ENCODE results near the gene CDC42EP5.

Gene CDC42EP5

GRCh38 chr19:54418030-54418929 lies 54.8 kb downstream of the CDC42EP5 start:
- Histone ChIP-seq H3K27ac (peak overlapping the region in 9 of 11 experiments; percentile 59 to 79 (median 68); a peak in 18 of 22 replicates), H4K20me1 (no peaks in the 10 kb centered on the region), H3K9me3 (replicated peaks in 1 of 11) (no peaks in the 10 kb centered on the region), H3K4me1 (peaks cover 32 to 74% (median 62%) of the 10 kb centered on the region in 10 experiments), H3K4me2 (peak overlapping the region; percentile 61 to 100 (median 99)), H3K27me3 (peaks cover 11 to 27% (median 21%) of the 10 kb centered on the region in 11 experiments), H3K9ac (peak overlapping the region in 10 of 11 experiments; percentile 1 to 70 (median 56); a peak in 19 of 22 replicates), H3K36me3 (no peaks in the 10 kb centered on the region), H3K4me3 (peak overlapping the region in 6 of 10 experiments; percentile 4 to 42 (median 27); a peak in 6 of 20 replicates)
- TF ChIP-seq Cebpa-rat (IDR thresholded peaks at IDR 0.05): peak in 4 of 11 experiments; percentile 20 to 72 (median 33); a peak in 4 of 22 replicates

GRCh38 chr19:54416695-54417491 lies 56.2 kb downstream of the CDC42EP5 start:
- peak overlapping the region in 4 of 11 experiments; percentile 74 to 82 (median 78); a peak in 6 of 22 replicates for H3K9ac ChIP-seq
- H3K4me2 ChIP-seq: peak overlapping the region; percentile 61 to 100 (median 99)
- H3K4me1 ChIP-seq: peaks cover 32 to 69% (median 61%) of the 10 kb centered on the region in 10 experiments
- H3K27ac ChIP-seq: no peak overlapping the region; a peak in 1 of 22 replicates
- no peaks in the 10 kb centered on the region for H3K36me3 ChIP-seq
- H3K9me3 ChIP-seq (replicated peaks in 1 of 11): no peaks in the 10 kb centered on the region
- no peaks in the 10 kb centered on the region for H4K20me1 ChIP-seq
- peaks cover 11 to 27% (median 21%) of the 10 kb centered on the region in 11 experiments for H3K27me3 ChIP-seq
- TF ChIP-seq Cebpa-rat (IDR thresholded peaks at IDR 0.05): no peak
- H3K4me3 ChIP-seq: peak overlapping the region in 1 of 10 experiments; percentile 70; a peak in 1 of 20 replicates

- peak overlapping the region in 7 of 11 experiments; percentile 35 to 67 (median 51); a peak in 10 of 22 replicates for H3K27ac ChIP-seq
- H3K36me3 ChIP-seq: no peaks in the 10 kb centered on the region
- peak overlapping the region; percentile 84 to 100 (median 99) for H3K4me2 ChIP-seq
- peak overlapping the region in 10 of 11 experiments; percentile 29 to 82 (median 68); a peak in 18 of 22 replicates for H3K9ac ChIP-seq
- peaks cover 11 to 27% (median 21%) of the 10 kb centered on the region in 11 experiments for H3K27me3 ChIP-seq
- no peaks in the 10 kb centered on the region for H3K9me3 ChIP-seq (replicated peaks in 1 of 11)
- TF ChIP-seq Cebpa-rat (IDR thresholded peaks at IDR 0.05): no peak
- peaks cover 32 to 63% (median 61%) of the 10 kb centered on the region in 10 experiments for H3K4me1 ChIP-seq
- H4K20me1 ChIP-seq: no peaks in the 10 kb centered on the region
- peak overlapping the region; percentile 35 to 73 (median 64) for H3K4me3 ChIP-seq
Measured at GRCh38 chr19:54415901-54416673, 57.0 kb downstream of the CDC42EP5 start.

- Histone ChIP-seq H3K4me2 (peak within 1 kb of the TSS; percentile 84 to 100 (median 99)), H3K4me3 (peak within 1 kb of the TSS; percentile 35 to 73 (median 64)), H3K27me3 (peaks cover 11 to 27% (median 21%) of the 10 kb centered on the region in 11 experiments), H4K20me1 (no peaks in the 10 kb centered on the region), H3K36me3 (no peaks in the 10 kb centered on the region), H3K9ac (peak within 1 kb of the TSS; percentile 29 to 82 (median 66); a peak in 19 of 22 replicates), H3K4me1 (peaks cover 32 to 59% (median 56%) of the 10 kb centered on the region in 10 experiments), H3K9me3 (replicated peaks in 1 of 11) (no peaks in the 10 kb centered on the region), H3K27ac (peak within 1 kb of the TSS in 7 of 11 experiments; percentile 35 to 67 (median 51); a peak in 12 of 22 replicates)
- no peak for TF ChIP-seq Cebpa-rat (IDR thresholded peaks at IDR 0.05)
Measured at GRCh38 chr19:54415208-54415900, 57.7 kb downstream of the CDC42EP5 start, which contains the start of gene TTYH1. TSS of gene TTYH1 (plus strand) at chr19:54415464. CDS start at chr19:54415553, 89 bp downstream.

Data from BLaER1 treated with 17β-estradiol and CSF1 and Interleukin-3, amounts not matched to agents 10 nM and 100 nM (cell line).